K562 (cell line): ENCODE data around the gene ATP8A1. TPM values are rescaled to one million over a fixed set of nuclear protein-coding genes. Genes with fewer than 3 reads are reported as not detected.

Source experiments
- ADNP ChIP-seq: fragments of 200-800 bp; sonication (Bioruptor generic); IDR thresholded peaks from 2 replicates; pipeline ENCODE4 v1.6.1; 2016; ENCODE audit warnings: missing genetic modification characterization, missing compliant biosample characterization
- ASH1L ChIP-seq: fragments of 450-650 bp; IDR thresholded peaks from 2 replicates; pipeline ENCODE4 v1.6.1; 2018; ENCODE audit warnings: borderline replicate concordance, mild to moderate bottlenecking, low read depth; ENCODE audit not compliant: partially characterized antibody
- BRD9 ChIP-seq: fragments of 450-650 bp; IDR thresholded peaks from 2 replicates; pipeline ENCODE4 v1.6.1; 2018; ENCODE audit warnings: low read depth; ENCODE audit not compliant: partially characterized antibody
- CEBPG ChIP-seq, 3 experiments: fragments of 200-800 bp in 1 of 3; sonication (Bioruptor generic) in 1 of 3; sonication (generic) in 1 of 3; formaldehyde crosslinking in 1 of 3; IDR thresholded peaks in 2 of 3; conservative IDR thresholded peaks in 1 of 3; 2 replicates each; pipeline versions ENCODE4 v1.6.1 to v1.8.0; 2016 to 2022; ENCODE audit warnings: missing compliant biosample characterization in 2 of 3, missing genetic modification characterization in 2 of 3, mild to moderate bottlenecking in 1 of 3, missing genetic modification reagents in 1 of 3
- KHSRP ChIP-seq: fragments of 450-650 bp; IDR thresholded peaks from 2 replicates; pipeline ENCODE4 v1.6.1; 2017
- MAFK ChIP-seq: IDR thresholded peaks from 2 replicates; pipeline ENCODE4 v1.6.1; 2011; ENCODE audit warnings: low read length, improper control_type of control experiment
- MCM5 ChIP-seq: fragments of 450-650 bp; IDR thresholded peaks from 2 replicates; pipeline ENCODE4 v1.6.1; 2016; ENCODE audit warnings: low read depth
- MXD1 ChIP-seq: fragments of 250-450 bp; sonication (Bioruptor Pico); IDR thresholded peaks from 2 replicates; pipeline ENCODE4 v1.8.0; 2021; ENCODE audit warnings: borderline replicate concordance, mild to moderate bottlenecking, moderate library complexity; ENCODE audit not compliant: poor library complexity, severe bottlenecking
- MXI1 ChIP-seq: IDR thresholded peaks from 2 replicates; pipeline ENCODE4 v1.6.1; 2011; ENCODE audit warnings: low read depth, mild to moderate bottlenecking, improper control_type of control experiment, low read length
- NCOA6 ChIP-seq: fragments of 450-650 bp; IDR thresholded peaks from 2 replicates; pipeline ENCODE4 v1.6.1; 2017; ENCODE audit warnings: mild to moderate bottlenecking
- NFRKB ChIP-seq: fragments of 450-650 bp; IDR thresholded peaks from 2 replicates; pipeline ENCODE4 v1.6.1; 2016; ENCODE audit warnings: low read depth
- NR2F6 ChIP-seq: fragments of 450-650 bp; formaldehyde crosslinking; IDR thresholded peaks from 2 replicates; pipeline ENCODE4 v1.4.0; 2020; ENCODE audit warnings: mild to moderate bottlenecking
- RBM14 ChIP-seq: fragments of 200-400 bp; formaldehyde crosslinking; IDR thresholded peaks from 2 replicates; pipeline ENCODE4 v1.6.1; 2018; ENCODE audit warnings: low read depth, mild to moderate bottlenecking, low read length, moderate library complexity, borderline replicate concordance; ENCODE audit not compliant: insufficient read depth
- RERE ChIP-seq: sonication (generic); formaldehyde crosslinking; IDR thresholded peaks from 2 replicates; pipeline ENCODE4 v1.8.0; 2023; ENCODE audit warnings: missing genetic modification reagents, mild to moderate bottlenecking, borderline replicate concordance
- SETDB1 ChIP-seq: IDR thresholded peaks from one replicate; pipeline ENCODE4 v1.6.1; 2012; ENCODE audit warnings: low read length, control low read depth, inconsistent platforms
- SMARCA4 ChIP-seq: fragments of 450-650 bp; IDR thresholded peaks from 2 replicates; pipeline ENCODE4 v1.6.1; 2016
- TBL1XR1 ChIP-seq, 2 experiments: IDR thresholded peaks; 2 replicates each; pipeline ENCODE4 v1.6.1; 2012; ENCODE audit warnings: improper control_type of control experiment in 2 of 2, low read length in 2 of 2, mild to moderate bottlenecking in 1 of 2
- ZBTB43 ChIP-seq: sonication (generic); formaldehyde crosslinking; IDR thresholded peaks from 2 replicates; pipeline ENCODE4 v1.8.0; 2023; ENCODE audit warnings: mild to moderate bottlenecking, missing genetic modification reagents
- ZKSCAN1 ChIP-seq: fragments of 150-350 bp; IDR thresholded peaks from 2 replicates; pipeline ENCODE4 v1.6.1; 2016; ENCODE audit warnings: low read depth, low read length
- ZNF561 ChIP-seq: fragments of 450-650 bp; formaldehyde crosslinking; conservative IDR thresholded peaks from 2 replicates; pipeline ENCODE4 v1.4.0; 2020; ENCODE audit warnings: mild to moderate bottlenecking, moderate library complexity
- ZSCAN32 ChIP-seq: fragments of 450-650 bp; formaldehyde crosslinking; IDR thresholded peaks from 2 replicates; pipeline ENCODE4 v1.4.0; 2020; ENCODE audit warnings: mild to moderate bottlenecking, moderate library complexity
- polyA plus RNA-seq, 8 experiments: library from polyadenylated mRNA; depleted of rRNA in 4 of 8; stranded (reverse) in 5 of 8; unstranded in 3 of 8; fragments of >200 nt; fragmentation: Nextera tagmentation in 2 of 8; fragmentation: Illumina TruSeq in 1 of 8; extraction: Ambion mirVana in 2 of 8; extraction: Trizol in 1 of 8; gene quantifications; 2 replicates each; pipeline versions ENCODE4 v1.2.1 to v1.2.3, GENCODE V29; 2011 to 2014; ENCODE audit warnings: inconsistent platforms in 1 of 8, missing spikeins in 1 of 8
- total RNA-seq, 7 experiments: library from RNA; depleted of rRNA in 6 of 7; stranded (reverse); fragments of >200 nt in 6 of 7; fragmentation: Illumina TruSeq in 2 of 7; extraction: Trizol in 2 of 7; gene quantifications; 2 replicates each; pipeline versions ENCODE4 v1.2.1 to v1.2.3, GENCODE V29; 2011 to 2021; ENCODE audit warnings: low replicate concordance in 1 of 7

The ATP8A1 gene
- total and polyA plus RNA-seq, 9 of the 15 experiments (the other 6 are each of a cell fraction or from before 2014, with no cell fraction given) = 0.05 to 0.29 (median 0.07) TPM; not detected in 2

- TF ChIP-seq ZBTB43 (CRISPR knock-in tag) (no peak), BRD9 (no peak), CEBPG (CRISPR knock-in tag; IDR thresholded peaks at IDR 0.05) (no peak), CEBPG (tag; conservative IDR thresholded peaks at IDR 0.05 in 1 of 2, IDR thresholded peaks at IDR 0.05 in 1 of 2) (no peak), TBL1XR1 (IDR thresholded peaks at IDR 0.05; ENCODE audit: low read length in 2 of 2) (no peak), ZNF561 (no peak), RERE (CRISPR knock-in tag) (no peak), KHSRP (no peak), NFRKB (no peak), MXI1 (no peak), ADNP (tag) (no peak), NR2F6 (CRISPR knock-in tag) (no peak), NCOA6 (no peak), MCM5 (no peak), ZSCAN32 (CRISPR knock-in tag) (no peak), MXD1 (no peak), SMARCA4 (no peak), SETDB1 (no peak), ZKSCAN1 (no peak), MAFK (0 out of 2 replicates have a peak, but pooled peaks have one; percentile 5), RBM14 (no peak), ASH1L (peak; percentile 84)
These were observed at the start of gene ATP8A1 (continued) for GRCh38 chr4:42656944-42657792.
